ENCODE measurements around the gene DBP. TPM values are rescaled to one million over a fixed set of nuclear protein-coding genes. Genes with fewer than 3 reads are reported as not detected.
"Not testable (repeated sequence)": the region's sequence is repeated elsewhere in the genome, so short reads cannot be mapped to it uniquely, and the experiment has no call there.

Gene DBP
- total RNA-seq, 1 donor from 2014 or later: 6.8 TPM

GRCh38 chr19:48634424-48635262 is 2.5 kb downstream of the DBP start:
- H3K4me3 ChIP-seq (ENCODE audit: low read length in 3 of 3): peak overlapping the region; percentile 55 to 85 (median 80)
- peaks cover 11 to 25% (median 25%) of the 10 kb centered on the region in 3 donors for H3K36me3 ChIP-seq (ENCODE audit: control insufficient read depth in 3 of 3, insufficient read depth in 3 of 3, low read length in 3 of 3)
- peak overlapping the region; percentile 100 for H3K27ac ChIP-seq (ENCODE audit: low read depth, low read length)
- no peaks in the 10 kb centered on the region for H3K27me3 ChIP-seq (ENCODE audit: control insufficient read depth in 3 of 3, insufficient read depth in 3 of 3, low read length in 3 of 3)
- peak overlapping the region; percentile 71 to 92 (median 82) for H3K9ac ChIP-seq (ENCODE audit: low read depth in 1 of 3, low read length in 3 of 3)
- H3K4me1 ChIP-seq (ENCODE audit: control insufficient read depth in 3 of 3, insufficient read depth in 3 of 3, low read length in 3 of 3): peaks cover 54 to 64% (median 63%) of the 10 kb centered on the region in 3 donors
- H3K9me3 ChIP-seq (ENCODE audit: control insufficient read depth in 3 of 3, low read length in 3 of 3): no peaks in the 10 kb centered on the region

GRCh38 chr19:48634036-48634342 is 3.2 kb downstream of the DBP start:
- Histone ChIP-seq H3K9ac (ENCODE audit: low read depth in 1 of 3, low read length in 3 of 3) (peak overlapping the region; percentile 42 to 82 (median 82)), H3K4me1 (ENCODE audit: control insufficient read depth in 3 of 3, insufficient read depth in 3 of 3, low read length in 3 of 3) (peaks cover 56 to 65% (median 62%) of the 10 kb centered on the region in 3 donors)

DNA sequence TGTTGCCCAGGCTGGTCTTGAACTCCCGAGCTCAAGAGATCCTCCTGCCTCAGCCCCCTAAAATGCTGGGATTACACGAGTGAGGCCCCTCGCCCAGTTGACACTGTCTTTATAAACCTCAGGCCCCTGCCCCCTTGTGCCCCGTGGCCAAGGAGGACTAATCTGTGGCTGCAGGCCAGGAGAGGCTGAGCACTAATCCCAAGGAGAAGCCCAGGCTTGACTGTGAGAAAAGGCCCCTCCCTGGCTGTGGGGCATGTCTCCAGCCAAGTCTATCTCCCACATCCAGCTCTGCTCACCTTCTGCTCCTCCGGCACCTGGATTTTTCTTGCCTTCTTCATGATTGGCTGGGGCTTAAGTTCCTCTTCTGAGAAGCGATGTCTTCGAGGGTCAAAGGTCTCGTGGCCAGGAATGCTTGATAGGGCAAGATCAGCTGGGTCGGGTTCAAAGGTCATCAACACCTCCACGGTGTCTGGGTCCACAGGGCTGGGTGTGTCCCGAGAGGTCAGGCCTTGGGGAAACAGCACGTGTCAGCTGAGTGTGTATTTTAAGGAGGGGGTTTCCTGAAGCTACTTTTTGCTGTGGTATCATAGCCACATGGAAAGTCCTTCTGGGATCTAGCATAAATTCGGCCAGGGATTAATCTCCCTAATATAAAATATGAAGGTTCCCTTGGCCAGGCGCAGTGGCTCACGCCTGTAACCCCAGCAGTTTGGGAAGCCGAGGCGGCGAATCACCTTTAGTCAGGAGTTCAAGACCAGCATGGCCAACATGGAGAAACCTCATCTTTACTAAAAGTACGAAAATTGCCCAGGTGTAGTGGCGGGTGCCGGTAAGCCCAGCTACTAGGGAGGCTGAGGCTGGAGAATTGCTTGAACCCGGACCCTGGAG is 3.8 kb downstream of the DBP start:
- H3K4me3 ChIP-seq (ENCODE audit: low read length in 3 of 3): peak overlapping the region; percentile 55 to 85 (median 65)
- peaks cover 52 to 59% (median 56%) of the 10 kb centered on the region in 3 donors for H3K4me1 ChIP-seq (ENCODE audit: control insufficient read depth in 3 of 3, insufficient read depth in 3 of 3, low read length in 3 of 3)
- no peaks in the 10 kb centered on the region for H3K27me3 ChIP-seq (ENCODE audit: control insufficient read depth in 3 of 3, insufficient read depth in 3 of 3, low read length in 3 of 3)
- H3K27ac ChIP-seq (ENCODE audit: low read depth, low read length): peak overlapping the region; percentile 100
- peaks cover 14 to 29% (median 25%) of the 10 kb centered on the region in 3 donors for H3K36me3 ChIP-seq (ENCODE audit: control insufficient read depth in 3 of 3, insufficient read depth in 3 of 3, low read length in 3 of 3)
- H3K9me3 ChIP-seq (ENCODE audit: control insufficient read depth in 3 of 3, low read length in 3 of 3): no peaks in the 10 kb centered on the region
- peak overlapping the region; percentile 42 to 82 (median 82) for H3K9ac ChIP-seq (ENCODE audit: low read depth in 1 of 3, low read length in 3 of 3)

More at GRCh38 chr19:48634036-48634342, 3.2 kb downstream of the DBP start:
- Histone ChIP-seq H3K27me3 (ENCODE audit: control insufficient read depth in 3 of 3, insufficient read depth in 3 of 3, low read length in 3 of 3) (no peaks in the 10 kb centered on the region), H3K9me3 (ENCODE audit: control insufficient read depth in 3 of 3, low read length in 3 of 3) (no peaks in the 10 kb centered on the region), H3K27ac (ENCODE audit: low read depth, low read length) (peak overlapping the region; percentile 100), H3K36me3 (ENCODE audit: control insufficient read depth in 3 of 3, insufficient read depth in 3 of 3, low read length in 3 of 3) (peaks cover 14 to 29% (median 25%) of the 10 kb centered on the region in 3 donors), H3K4me3 (ENCODE audit: low read length in 3 of 3) (peak overlapping the region; percentile 55 to 85 (median 65))

- H3K27ac ChIP-seq (ENCODE audit: low read depth, low read length): peak overlapping the region; percentile 100
- H3K27me3 ChIP-seq (ENCODE audit: control insufficient read depth in 3 of 3, insufficient read depth in 3 of 3, low read length in 3 of 3): no peaks in the 10 kb centered on the region
- no peaks in the 10 kb centered on the region for H3K9me3 ChIP-seq (ENCODE audit: control insufficient read depth in 3 of 3, low read length in 3 of 3)
- H3K36me3 ChIP-seq (ENCODE audit: control insufficient read depth in 3 of 3, insufficient read depth in 3 of 3, low read length in 3 of 3): peaks cover 14 to 29% (median 25%) of the 10 kb centered on the region in 3 donors
- peaks cover 50 to 55% (median 54%) of the 10 kb centered on the region in 3 donors for H3K4me1 ChIP-seq (ENCODE audit: control insufficient read depth in 3 of 3, insufficient read depth in 3 of 3, low read length in 3 of 3)
- H3K9ac ChIP-seq (ENCODE audit: low read depth in 1 of 3, low read length in 3 of 3): peak overlapping the region in 2 of 3 donors; percentile 63 to 82
- H3K4me3 ChIP-seq (ENCODE audit: low read length in 3 of 3): peak overlapping the region in 2 of 3 donors; percentile 15 to 65
These were observed 4.5 kb downstream of the DBP start for GRCh38 chr19:48632692-48633147.

DNA sequence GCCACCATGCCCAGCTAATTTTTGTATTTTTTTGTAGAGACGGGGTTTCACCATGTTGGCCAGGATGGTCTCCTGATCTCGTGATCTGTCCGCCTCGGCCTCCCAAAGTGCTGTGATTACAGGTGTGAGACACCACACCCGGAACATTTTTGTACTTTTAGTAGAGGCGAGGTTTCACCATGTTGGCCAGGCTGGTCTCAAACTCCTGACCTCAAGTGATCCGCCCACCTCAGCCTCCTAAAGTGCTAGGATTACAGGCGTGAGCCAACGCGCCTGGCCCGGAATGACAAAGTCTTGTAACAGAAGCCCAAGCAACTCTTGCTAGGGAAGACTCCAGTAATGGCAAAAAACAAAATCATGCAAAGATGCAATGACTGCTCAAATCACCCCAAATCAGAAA is 4.9 kb downstream of the DBP start:
- Histone ChIP-seq H3K36me3 (ENCODE audit: control insufficient read depth in 3 of 3, insufficient read depth in 3 of 3, low read length in 3 of 3) (peaks cover 14 to 29% (median 25%) of the 10 kb centered on the region in 3 donors), H3K4me3 (ENCODE audit: low read length in 3 of 3) (peak overlapping the region in 1 of 3 donors; percentile 65), H3K9ac (ENCODE audit: low read depth in 1 of 3, low read length in 3 of 3) (peak overlapping the region in 2 of 3 donors; percentile 63 to 82), H3K4me1 (ENCODE audit: control insufficient read depth in 3 of 3, insufficient read depth in 3 of 3, low read length in 3 of 3) (peaks cover 50 to 55% (median 54%) of the 10 kb centered on the region in 3 donors)
- not testable (repeated sequence) for H3K27me3 ChIP-seq (ENCODE audit: control insufficient read depth in 3 of 3, insufficient read depth in 3 of 3, low read length in 3 of 3); H3K9me3 ChIP-seq (ENCODE audit: control insufficient read depth in 3 of 3, low read length in 3 of 3); H3K27ac ChIP-seq (ENCODE audit: low read depth, low read length)

DNA sequence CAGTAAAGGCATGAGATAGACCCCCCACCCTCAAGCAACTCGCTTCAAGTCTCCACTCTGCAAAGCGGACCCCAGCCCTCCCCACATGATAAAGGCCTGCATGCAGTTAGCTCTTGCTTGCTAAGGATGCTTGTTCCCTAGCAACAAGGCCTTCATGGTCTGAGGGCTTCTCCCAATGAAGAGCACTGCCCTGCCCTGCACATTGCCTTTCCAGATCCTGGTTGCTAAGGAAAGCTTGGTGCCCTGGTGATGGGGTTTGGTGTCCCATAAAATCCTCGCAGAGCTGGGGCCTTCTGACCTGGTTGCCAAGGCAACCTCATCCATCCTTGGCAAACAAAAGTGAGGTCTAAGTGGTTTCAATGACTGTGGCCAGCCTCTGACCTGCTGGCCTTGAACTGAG is 6.0 kb downstream of the DBP start:
- H3K9me3 ChIP-seq (ENCODE audit: control insufficient read depth in 3 of 3, low read length in 3 of 3): no peaks in the 10 kb centered on the region
- peaks cover 50 to 55% (median 51%) of the 10 kb centered on the region in 3 donors for H3K4me1 ChIP-seq (ENCODE audit: control insufficient read depth in 3 of 3, insufficient read depth in 3 of 3, low read length in 3 of 3)
- peak overlapping the region in 1 of 3 donors; percentile 22 for H3K4me3 ChIP-seq (ENCODE audit: low read length in 3 of 3)
- H3K9ac ChIP-seq (ENCODE audit: low read depth in 1 of 3, low read length in 3 of 3): peak overlapping the region in 1 of 3 donors; percentile 62
- peaks cover 14 to 28% (median 25%) of the 10 kb centered on the region in 3 donors for H3K36me3 ChIP-seq (ENCODE audit: control insufficient read depth in 3 of 3, insufficient read depth in 3 of 3, low read length in 3 of 3)
- H3K27ac ChIP-seq (ENCODE audit: low read depth, low read length): no peak overlapping the region
- H3K27me3 ChIP-seq (ENCODE audit: control insufficient read depth in 3 of 3, insufficient read depth in 3 of 3, low read length in 3 of 3): no peaks in the 10 kb centered on the region

- peak overlapping the region in 1 of 3 donors; percentile 22 for H3K4me3 ChIP-seq (ENCODE audit: low read length in 3 of 3)
- H3K9ac ChIP-seq (ENCODE audit: low read depth in 1 of 3, low read length in 3 of 3): peak overlapping the region in 2 of 3 donors; percentile 29 to 62
- H3K27ac ChIP-seq (ENCODE audit: low read depth, low read length): peak overlapping the region; percentile 44
- peaks cover 14 to 28% (median 25%) of the 10 kb centered on the region in 3 donors for H3K36me3 ChIP-seq (ENCODE audit: control insufficient read depth in 3 of 3, insufficient read depth in 3 of 3, low read length in 3 of 3)
- peaks cover 50 to 60% (median 52%) of the 10 kb centered on the region in 3 donors for H3K4me1 ChIP-seq (ENCODE audit: control insufficient read depth in 3 of 3, insufficient read depth in 3 of 3, low read length in 3 of 3)
- H3K9me3 ChIP-seq (ENCODE audit: control insufficient read depth in 3 of 3, low read length in 3 of 3): no peaks in the 10 kb centered on the region
- H3K27me3 ChIP-seq (ENCODE audit: control insufficient read depth in 3 of 3, insufficient read depth in 3 of 3, low read length in 3 of 3): no peaks in the 10 kb centered on the region
These were observed 6.7 kb downstream of the DBP start for GRCh38 chr19:48630296-48631063.

DNA sequence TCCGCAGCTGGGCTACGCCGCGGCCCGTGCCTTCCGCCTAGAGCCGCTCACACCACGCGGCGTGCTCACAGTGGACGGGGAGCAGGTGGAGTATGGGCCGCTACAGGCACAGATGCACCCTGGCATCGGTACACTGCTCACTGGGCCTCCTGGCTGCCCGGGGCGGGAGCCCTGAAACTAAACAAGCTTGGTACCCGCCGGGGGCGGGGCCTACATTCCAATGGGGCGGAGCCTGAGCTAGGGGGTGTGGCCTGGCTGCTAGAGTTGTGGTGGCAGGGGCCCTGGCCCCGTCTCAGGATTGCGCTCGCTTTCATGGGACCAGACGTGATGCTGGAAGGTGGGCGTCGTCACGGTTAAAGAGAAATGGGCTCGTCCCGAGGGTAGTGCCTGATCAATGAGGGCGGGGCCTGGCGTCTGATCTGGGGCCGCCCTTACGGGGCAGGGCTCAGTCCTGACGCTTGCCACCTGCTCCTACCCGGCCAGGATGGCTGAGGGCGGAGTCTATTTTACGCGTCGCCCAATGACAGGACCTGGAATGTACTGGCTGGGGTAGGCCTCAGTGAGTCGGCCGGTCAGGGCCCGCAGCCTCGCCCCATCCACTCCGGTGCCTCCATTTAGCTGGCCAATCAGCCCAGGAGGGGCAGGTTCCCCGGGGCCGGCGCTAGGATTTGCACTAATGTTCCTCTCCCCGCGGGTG is 7.4 kb downstream of the DBP start:
- H3K9ac ChIP-seq (ENCODE audit: low read depth in 1 of 3, low read length in 3 of 3): peak overlapping the region in 2 of 3 donors; percentile 29 to 62
- H3K27me3 ChIP-seq (ENCODE audit: control insufficient read depth in 3 of 3, insufficient read depth in 3 of 3, low read length in 3 of 3): no peaks in the 10 kb centered on the region
- no peaks in the 10 kb centered on the region for H3K9me3 ChIP-seq (ENCODE audit: control insufficient read depth in 3 of 3, low read length in 3 of 3)
- H3K36me3 ChIP-seq (ENCODE audit: control insufficient read depth in 3 of 3, insufficient read depth in 3 of 3, low read length in 3 of 3): peaks cover 14 to 28% (median 25%) of the 10 kb centered on the region in 3 donors
- peak overlapping the region; percentile 44 for H3K27ac ChIP-seq (ENCODE audit: low read depth, low read length)
- no peak overlapping the region for H3K4me3 ChIP-seq (ENCODE audit: low read length in 3 of 3)
- peaks cover 52 to 63% (median 54%) of the 10 kb centered on the region in 3 donors for H3K4me1 ChIP-seq (ENCODE audit: control insufficient read depth in 3 of 3, insufficient read depth in 3 of 3, low read length in 3 of 3)

DNA sequence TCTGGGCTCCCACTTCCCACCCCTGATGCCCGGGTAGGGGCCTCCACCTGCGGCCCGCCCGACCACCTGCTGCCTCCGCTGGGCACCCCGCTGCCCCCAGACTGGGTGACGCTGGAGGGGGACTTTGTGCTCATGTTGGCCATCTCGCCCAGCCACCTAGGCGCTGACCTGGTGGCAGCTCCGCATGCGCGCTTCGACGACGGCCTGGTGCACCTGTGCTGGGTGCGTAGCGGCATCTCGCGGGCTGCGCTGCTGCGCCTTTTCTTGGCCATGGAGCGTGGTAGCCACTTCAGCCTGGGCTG is 7.9 kb downstream of the DBP start:
- H3K9me3 ChIP-seq (ENCODE audit: control insufficient read depth in 3 of 3, low read length in 3 of 3): no peaks in the 10 kb centered on the region
- no peak overlapping the region for H3K4me3 ChIP-seq (ENCODE audit: low read length in 3 of 3)
- peaks cover 14 to 28% (median 25%) of the 10 kb centered on the region in 3 donors for H3K36me3 ChIP-seq (ENCODE audit: control insufficient read depth in 3 of 3, insufficient read depth in 3 of 3, low read length in 3 of 3)
- H3K9ac ChIP-seq (ENCODE audit: low read depth in 1 of 3, low read length in 3 of 3): no peak overlapping the region
- peaks cover 54 to 64% (median 55%) of the 10 kb centered on the region in 3 donors for H3K4me1 ChIP-seq (ENCODE audit: control insufficient read depth in 3 of 3, insufficient read depth in 3 of 3, low read length in 3 of 3)
- no peaks in the 10 kb centered on the region for H3K27me3 ChIP-seq (ENCODE audit: control insufficient read depth in 3 of 3, insufficient read depth in 3 of 3, low read length in 3 of 3)
- no peak overlapping the region for H3K27ac ChIP-seq (ENCODE audit: low read depth, low read length)

Data from skeletal muscle tissue (tissue), 4 donors.